ENCODE measurements around the gene PPIL3.
"Not testable (repeated sequence)": the region's sequence is repeated elsewhere in the genome, so short reads cannot be mapped to it uniquely, and the experiment has no call there.

PPIL3 gene

DNA sequence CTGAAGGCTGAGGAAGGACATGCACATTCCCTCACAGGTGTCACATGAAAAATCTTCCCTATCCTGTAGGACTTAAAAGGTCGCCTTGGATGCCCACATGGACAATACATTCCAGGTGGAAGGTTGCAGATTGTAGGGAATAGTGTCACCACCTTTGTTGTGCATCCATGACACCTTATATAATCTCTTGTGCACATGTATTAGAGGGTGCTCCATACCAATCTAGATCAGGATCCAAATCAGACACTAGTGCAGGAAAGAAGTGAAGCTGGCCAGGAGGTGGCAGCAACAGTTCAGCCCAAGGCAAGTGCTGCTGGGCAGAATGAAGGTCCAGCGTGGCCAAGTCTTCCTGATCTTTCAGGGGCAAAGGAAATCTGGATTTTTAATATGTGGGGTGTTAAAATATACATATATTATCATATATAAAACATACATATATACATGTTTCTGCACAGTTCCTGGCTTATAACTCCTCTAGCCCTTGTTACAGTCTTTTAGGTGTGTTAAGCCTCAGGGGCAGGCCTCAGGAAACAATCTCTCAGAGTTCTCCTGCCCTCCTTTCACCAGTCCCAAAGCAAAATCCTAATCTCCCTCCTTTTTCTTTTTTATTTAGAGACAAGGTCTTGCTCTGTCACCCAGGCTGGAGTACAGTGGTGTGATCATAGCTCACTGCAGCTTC, 16.9 kb upstream of the PPIL3 start:
- no peak overlapping the region for H3K4me3 ChIP-seq (ENCODE audit: low read depth, low read length)
- TF ChIP-seq, protein P1, sequence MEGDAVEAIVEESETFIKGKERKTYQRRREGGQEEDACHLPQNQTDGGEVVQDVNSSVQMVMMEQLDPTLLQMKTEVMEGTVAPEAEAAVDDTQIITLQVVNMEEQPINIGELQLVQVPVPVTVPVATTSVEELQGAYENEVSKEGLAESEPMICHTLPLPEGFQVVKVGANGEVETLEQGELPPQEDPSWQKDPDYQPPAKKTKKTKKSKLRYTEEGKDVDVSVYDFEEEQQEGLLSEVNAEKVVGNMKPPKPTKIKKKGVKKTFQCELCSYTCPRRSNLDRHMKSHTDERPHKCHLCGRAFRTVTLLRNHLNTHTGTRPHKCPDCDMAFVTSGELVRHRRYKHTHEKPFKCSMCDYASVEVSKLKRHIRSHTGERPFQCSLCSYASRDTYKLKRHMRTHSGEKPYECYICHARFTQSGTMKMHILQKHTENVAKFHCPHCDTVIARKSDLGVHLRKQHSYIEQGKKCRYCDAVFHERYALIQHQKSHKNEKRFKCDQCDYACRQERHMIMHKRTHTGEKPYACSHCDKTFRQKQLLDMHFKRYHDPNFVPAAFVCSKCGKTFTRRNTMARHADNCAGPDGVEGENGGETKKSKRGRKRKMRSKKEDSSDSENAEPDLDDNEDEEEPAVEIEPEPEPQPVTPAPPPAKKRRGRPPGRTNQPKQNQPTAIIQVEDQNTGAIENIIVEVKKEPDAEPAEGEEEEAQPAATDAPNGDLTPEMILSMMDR (IDR thresholded peaks at IDR 0.05; ENCODE audit: borderline replicate concordance, insufficient read depth, low read depth, low read length): peak; percentile 65; the same call in 1 of the 2 replicates

DNA sequence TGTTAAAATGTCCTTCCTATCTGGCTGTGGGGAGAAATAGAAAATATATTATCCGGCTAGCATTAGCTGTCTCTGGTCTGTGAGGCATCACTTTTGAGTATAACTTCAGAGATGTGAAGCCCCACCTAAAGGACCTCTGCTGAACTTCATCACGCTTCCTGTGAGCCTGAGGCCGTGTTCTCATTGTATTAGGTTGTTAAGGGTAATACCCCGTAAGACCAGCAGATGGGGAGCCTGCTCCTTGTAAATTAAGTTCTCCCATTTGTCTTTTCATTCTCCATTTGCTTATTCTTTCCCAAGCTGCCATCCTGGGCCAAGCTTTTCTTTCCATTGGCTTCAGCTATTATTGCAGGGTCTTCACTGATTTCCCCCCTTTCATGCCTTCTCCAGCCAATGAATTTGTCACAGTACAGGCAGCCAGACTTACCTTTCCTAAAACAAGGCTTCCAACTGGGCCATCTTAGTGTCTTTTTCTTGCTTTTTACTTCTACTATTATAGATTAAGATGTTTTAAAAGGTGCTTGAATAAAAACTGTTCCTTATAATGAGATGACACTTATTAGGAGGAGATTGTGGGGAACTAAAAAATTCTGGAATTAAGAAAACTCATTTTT, 12.7 kb upstream of the PPIL3 start:
- TF ChIP-seq, protein P1 (IDR thresholded peaks at IDR 0.05; ENCODE audit: borderline replicate concordance, insufficient read depth, low read depth, low read length): peak; percentile 74

DNA sequence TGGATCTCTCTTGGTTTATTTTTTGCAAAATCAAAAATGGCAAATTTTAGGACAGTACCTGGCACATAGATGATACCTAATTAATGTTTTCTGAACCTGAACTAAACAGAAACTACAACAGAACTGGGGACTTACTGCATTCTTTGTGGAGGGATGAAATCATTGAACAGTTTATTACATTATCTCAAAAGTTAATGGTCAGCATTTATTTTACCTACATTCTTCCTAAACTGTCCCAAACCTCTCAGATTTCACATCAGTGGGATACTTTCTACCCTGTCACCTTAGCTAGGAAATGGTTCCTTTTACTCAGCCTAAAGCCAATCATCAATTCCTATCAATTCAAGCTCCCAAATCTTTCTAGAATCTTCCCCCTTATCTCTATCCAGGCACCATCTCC, 10.6 kb upstream of the PPIL3 start:
- H3K4me3 ChIP-seq (ENCODE audit: low read depth, low read length): no peak overlapping the region
- TF ChIP-seq, protein P1 (IDR thresholded peaks at IDR 0.05; ENCODE audit: borderline replicate concordance, insufficient read depth, low read depth, low read length): no peak

More for the DNA sequence above, 12.7 kb upstream of the PPIL3 start:
- H3K4me3 ChIP-seq (ENCODE audit: low read depth, low read length): no peak overlapping the region

DNA sequence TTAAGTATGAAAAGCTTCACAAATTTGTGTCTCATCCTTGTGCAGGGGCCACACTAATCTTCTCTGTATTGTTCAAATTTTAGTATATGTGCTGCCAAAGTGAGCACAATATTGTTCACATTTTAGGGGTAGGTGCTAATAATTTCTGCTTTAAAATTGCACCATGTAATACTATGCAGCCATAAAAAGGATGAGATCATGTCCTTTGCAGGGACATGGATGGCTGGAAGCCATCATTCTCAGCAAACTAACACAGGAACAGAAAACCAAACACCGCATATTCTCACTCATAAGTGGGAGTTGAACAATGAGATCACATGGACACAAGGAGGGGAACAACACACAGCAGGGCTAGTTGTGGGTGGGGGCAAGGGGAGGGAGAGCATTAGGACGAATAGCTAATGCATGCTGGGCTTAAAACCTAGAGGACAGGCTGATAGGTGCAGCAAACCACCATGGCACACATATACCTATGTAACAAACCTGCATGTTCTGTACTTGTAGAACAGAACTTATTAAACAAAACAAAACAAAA, 7.1 kb downstream of the PPIL3 start:
- H3K4me3 ChIP-seq (ENCODE audit: low read depth, low read length): not testable (repeated sequence)

DNA sequence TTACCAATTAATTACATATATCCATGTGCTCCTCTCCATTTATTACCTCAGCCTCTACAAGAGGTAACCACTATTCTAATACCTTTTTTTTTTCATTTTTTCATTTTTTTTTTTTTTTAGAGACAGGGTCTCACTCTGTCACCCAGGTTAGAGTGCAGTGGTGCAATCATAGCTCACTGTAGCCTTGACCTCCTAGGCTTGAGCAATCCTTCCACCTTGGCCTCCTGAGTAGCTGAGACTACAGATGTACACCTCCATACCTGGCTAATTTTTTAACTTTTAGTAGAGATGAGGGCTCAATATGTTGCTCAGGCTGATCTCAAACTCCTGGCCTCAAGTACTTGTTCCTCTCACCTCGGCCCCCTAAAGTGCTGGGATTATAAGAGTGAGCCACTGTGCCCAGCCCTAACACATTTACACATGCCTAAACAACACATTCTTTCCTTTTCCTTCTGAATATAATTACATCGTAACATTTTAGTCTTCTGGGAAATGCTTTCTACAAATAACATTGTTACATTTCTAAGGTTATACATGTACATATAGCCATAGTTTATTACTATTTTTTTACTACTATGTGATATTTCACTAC, 10.5 kb downstream of the PPIL3 start:
- no peak overlapping the region for H3K4me3 ChIP-seq (ENCODE audit: low read depth, low read length)
- TF ChIP-seq, protein P1 (IDR thresholded peaks at IDR 0.05; ENCODE audit: borderline replicate concordance, insufficient read depth, low read depth, low read length): no peak

DNA sequence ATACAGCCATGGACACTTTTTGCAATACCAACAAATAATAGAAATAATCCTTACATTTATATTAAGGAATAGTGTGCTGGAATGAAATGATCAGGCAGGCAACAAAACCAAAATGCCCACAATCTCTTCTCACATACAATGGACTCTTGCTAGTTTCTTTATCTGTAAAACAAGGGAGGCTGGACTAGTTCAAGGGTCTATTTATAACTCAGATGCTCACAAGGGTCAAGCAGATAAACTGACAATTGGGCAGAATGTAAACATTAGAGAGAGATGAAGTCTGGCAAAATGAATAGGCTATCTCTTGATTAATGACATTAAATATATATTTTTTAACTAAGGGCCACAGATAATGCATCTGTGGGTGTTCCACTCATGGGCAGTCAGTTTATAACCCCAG, 11.4 kb downstream of the PPIL3 start:
- TF ChIP-seq, protein P1 (IDR thresholded peaks at IDR 0.05; ENCODE audit: borderline replicate concordance, insufficient read depth, low read depth, low read length): no peak
- no peak overlapping the region for H3K4me3 ChIP-seq (ENCODE audit: low read depth, low read length)

DNA sequence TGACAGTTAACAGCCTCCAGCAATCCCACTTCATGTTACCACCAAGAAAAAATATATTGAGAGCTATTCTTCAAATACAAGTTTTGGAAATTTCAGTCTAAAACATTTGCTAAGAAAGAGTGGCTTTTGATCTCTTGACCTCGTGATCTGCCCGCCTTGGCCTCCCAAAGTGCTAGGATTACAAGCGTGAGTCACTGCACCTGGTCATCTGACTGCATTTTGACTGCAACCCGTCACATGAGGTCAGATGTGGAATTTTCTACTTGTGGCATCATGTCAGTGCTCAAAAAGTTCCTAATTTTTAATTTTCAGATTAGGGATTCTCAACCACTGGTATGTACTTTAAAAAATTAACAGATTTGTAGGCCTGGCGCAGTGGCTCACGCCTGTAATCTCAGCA, 15.3 kb downstream of the PPIL3 start:
- TF ChIP-seq, protein P1 (IDR thresholded peaks at IDR 0.05; ENCODE audit: borderline replicate concordance, insufficient read depth, low read depth, low read length): no peak
- H3K4me3 ChIP-seq (ENCODE audit: low read depth, low read length): no peak overlapping the region

Measured in GM12875 (cell line).